Daoy (cell line): ENCODE measurements around the gene ZNF582. TPM values are rescaled to one million over a fixed set of nuclear protein-coding genes. Genes with fewer than 3 reads are reported as not detected.
"Not testable (repeated sequence)": the region's sequence is repeated elsewhere in the genome, so short reads cannot be mapped to it uniquely, and the experiment has no call there.

Experiments
- DNase-seq: peaks from one replicate; pipeline ENCODE4 v3.0.0-alpha.2; 2015; ENCODE audit warnings: low read depth
- total RNA-seq: library from RNA; depleted of rRNA; stranded (reverse); fragments of >200 nt; shearing (Covaris generic); gene quantifications from 2 replicates; pipeline ENCODE4 v1.2.3, GENCODE V29; 2014; rRNA removed

ZNF582 gene
- total RNA-seq, 1 experiment from 2014 or later, result 4.6 TPM

DNA sequence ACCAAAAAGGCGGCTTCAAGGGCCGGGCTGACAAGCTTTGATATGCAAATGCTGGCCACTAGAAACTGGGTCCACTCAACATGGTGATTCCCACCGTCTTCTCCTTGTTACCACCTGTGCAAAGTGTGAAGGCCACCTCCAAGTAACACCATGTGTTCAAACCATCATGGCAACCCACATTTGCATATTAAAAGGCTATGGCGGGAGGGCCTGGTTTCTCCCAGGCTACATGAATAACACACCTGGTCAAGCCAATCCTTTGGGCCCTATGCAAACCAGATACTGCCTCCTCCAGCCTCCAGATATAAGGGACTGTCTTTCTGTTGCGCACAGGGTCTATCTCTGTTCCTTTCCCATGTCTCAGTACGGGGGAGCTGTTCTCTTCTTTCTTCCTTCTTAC is 42.1 kb downstream of the ZNF582 start:
- DNase-seq, result no peak

DNA sequence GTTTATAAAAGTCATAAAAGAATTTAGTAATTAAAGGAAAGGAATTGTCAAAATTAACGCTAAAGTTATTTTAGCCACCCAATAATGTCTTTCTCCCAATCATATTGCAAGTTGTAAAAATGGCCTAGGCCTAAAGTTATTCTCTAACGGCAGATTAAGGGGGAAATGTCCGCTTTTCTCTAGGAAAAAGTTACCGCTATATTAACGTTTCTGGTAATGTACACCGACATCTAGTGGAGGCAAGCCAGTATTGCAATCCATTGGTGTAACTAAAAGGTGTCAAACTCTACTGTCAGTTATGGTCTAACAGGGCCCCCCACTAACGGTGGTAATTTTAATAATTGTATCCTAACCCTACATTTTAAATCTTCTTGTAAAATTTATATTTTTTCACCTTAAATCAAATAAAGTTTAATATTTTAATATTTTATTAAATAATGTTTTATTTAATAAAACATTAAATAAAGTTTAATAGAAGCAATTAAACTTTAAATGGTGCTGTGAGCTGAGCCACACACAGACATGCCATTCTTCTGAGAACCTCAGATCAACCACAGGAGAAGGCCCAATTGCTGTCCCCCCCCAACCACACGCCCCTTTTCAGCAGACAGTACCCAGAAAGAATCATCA is 42.8 kb downstream of the ZNF582 start:
- peak; percentile 45 for DNase-seq

GRCh38 chr19:56348289-56348877 is 45.0 kb downstream of the ZNF582 start:
- DNase-seq, result peak; percentile 33

DNA sequence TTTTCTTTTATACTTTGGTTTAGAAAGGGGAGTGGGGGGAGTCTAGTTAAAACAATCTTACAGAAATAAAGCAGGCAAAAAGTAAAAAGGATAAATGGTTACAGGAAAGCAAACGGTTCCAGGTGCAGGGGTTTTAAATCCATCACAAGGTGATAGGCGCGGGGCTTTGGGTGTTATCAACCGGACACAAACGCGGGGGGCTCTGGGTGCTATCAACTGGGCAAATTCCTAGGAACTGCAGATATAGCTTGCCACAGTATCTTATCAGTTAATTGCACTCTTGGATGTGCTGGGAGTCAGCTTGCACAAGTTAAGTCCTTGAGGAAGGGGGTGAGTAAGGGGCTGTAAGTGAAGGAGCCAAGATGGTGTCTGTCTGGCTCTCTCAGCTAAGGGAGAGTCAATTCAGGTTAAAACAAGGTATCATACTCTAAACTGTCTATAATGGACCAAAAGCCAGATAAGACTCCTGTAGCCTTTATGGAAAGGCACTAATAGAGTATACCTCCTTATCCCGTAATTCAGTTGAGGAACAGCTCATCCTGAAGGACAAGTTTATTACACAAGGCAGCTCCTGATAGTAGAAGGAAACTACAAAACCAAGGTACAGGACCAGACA is 46.1 kb downstream of the ZNF582 start:
- no peak for DNase-seq

GRCh38 chr19:56341948-56342347 is 51.4 kb downstream of the ZNF582 start:
- DNase-seq, result no peak

- not testable (repeated sequence) for DNase-seq
Measured at GRCh38 chr19:56339031-56339430, 54.3 kb downstream of the ZNF582 start.

DNA sequence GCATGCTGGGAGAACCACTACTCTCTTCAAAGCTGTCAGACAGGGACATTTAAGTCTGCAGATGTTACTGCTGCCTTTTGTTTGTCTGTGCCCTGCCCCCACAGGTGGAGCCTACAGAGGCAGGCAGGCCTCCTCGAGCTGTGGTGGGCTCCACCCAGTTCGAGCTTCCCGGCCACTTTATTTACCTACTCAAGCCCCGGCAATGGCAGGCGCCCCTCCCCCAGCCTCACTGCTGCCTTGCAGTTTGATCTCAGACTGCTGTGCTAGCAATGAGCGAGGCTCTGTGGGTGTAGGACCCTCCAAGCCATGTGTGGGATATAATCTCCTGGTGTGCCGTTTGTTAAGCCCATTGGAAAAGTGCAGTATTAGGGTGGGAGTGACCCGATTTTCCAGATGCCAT is 56.3 kb downstream of the ZNF582 start:
- DNase-seq, result not testable (repeated sequence)

DNA sequence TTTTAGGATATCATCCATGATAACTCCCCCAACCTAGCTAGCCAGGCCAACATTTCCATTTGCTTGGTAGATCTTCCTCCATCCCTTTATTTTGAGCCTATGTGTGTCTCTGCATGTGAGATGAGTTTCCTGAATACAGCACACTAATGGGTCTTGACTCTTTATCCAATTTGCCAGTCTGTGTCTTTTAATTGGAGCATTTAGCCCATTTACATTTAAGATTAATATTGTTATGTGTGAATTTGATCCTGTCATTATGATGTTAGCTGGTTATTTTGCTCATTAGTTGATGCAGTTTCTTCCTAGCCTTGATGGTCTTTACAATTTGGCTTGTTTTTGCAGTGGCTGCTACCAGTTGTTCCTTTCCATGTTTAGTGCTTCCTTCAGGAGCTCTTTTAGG is 58.0 kb downstream of the ZNF582 start:
- DNase-seq, result not testable (repeated sequence)

GRCh38 chr19:56333506-56333905 is 59.8 kb downstream of the ZNF582 start:
- DNase-seq, result peak; percentile 43

Other genes with a start within 250 kb of the ZNF582 start
- not detected in 2 replicates for gene GALP, start 217.5 kb downstream of the ZNF582 start, total RNA-seq
- gene ZSCAN5B, start 195.8 kb downstream of the ZNF582 start, total RNA-seq, result not detected in 2 replicates
- gene ZSCAN5C, start 191.3 kb downstream of the ZNF582 start, total RNA-seq, result not detected in 2 replicates
- gene EDDM13, start 120.8 kb downstream of the ZNF582 start, total RNA-seq, result not detected in 2 replicates
- gene ZSCAN5A, start 78.7 kb downstream of the ZNF582 start, total RNA-seq, result 20.7 TPM in 2 replicates
- gene ZNF583, start 10.8 kb upstream of the ZNF582 start, total RNA-seq, result 3.9 and 4.1 TPM in 2 replicates
- 1.4 and 8.1 TPM in 2 replicates for gene ZNF667, start 83.8 kb upstream of the ZNF582 start, total RNA-seq
- 0.12 and 0.34 TPM in 2 replicates for gene ZNF471, start 114.3 kb upstream of the ZNF582 start, total RNA-seq
- gene ZFP28, start 145.4 kb upstream of the ZNF582 start, total RNA-seq, result 3.1 and 10.8 TPM in 2 replicates
- gene ZNF470, start 173.9 kb upstream of the ZNF582 start, total RNA-seq, result 1.2 TPM in 2 replicates
- gene ZNF71, start 201.8 kb upstream of the ZNF582 start, total RNA-seq, result 3.9 and 6.2 TPM in 2 replicates
- gene SMIM17, start 249.6 kb upstream of the ZNF582 start, total RNA-seq, result not detected in 2 replicates